Coronary artery (tissue), 2 donors: Measurements from ENCODE around the gene TBC1D23.
"Not testable (repeated sequence)": the region's sequence is repeated elsewhere in the genome, so short reads cannot be mapped to it uniquely, and the experiment has no call there.

ENCODE experiments used
- DNase-seq: peaks from one replicate; pipeline ENCODE4 v3.0.0-alpha.2; 2017; ENCODE audit warnings: low spot score
- H3K27ac ChIP-seq, 2 donors: fragments of 200-600 bp; sonication (generic); one replicate each; pipeline ENCODE4 v1.5.1; 2016 to 2019
- H3K4me3 ChIP-seq: fragments of 200-600 bp; sonication (generic); 2 replicates; pipeline ENCODE4 v1.5.1; 2016; ENCODE audit warnings: mild to moderate bottlenecking, moderate library complexity
- CTCF ChIP-seq: fragments of 200-600 bp; sonication (generic); IDR thresholded peaks from one replicate; pipeline ENCODE4 v1.5.1; 2019; ENCODE audit warnings: antibody characterized with exemption

Gene TBC1D23

GRCh38 chr3:100254168-100254777 lies 6.5 kb upstream of the TBC1D23 start:
- DNase-seq = no peak
- TF ChIP-seq CTCF = peak; percentile 67
- H3K4me3 ChIP-seq = no peak overlapping the region
- peak overlapping the region; percentile 36 to 52 for H3K27ac ChIP-seq

GRCh38 chr3:100256731-100257151 lies 4.1 kb upstream of the TBC1D23 start:
- no peak for TF ChIP-seq CTCF
- Histone ChIP-seq H3K27ac (no peak overlapping the region), H3K4me3 (no peak overlapping the region)
- no peak for DNase-seq

- no peak for DNase-seq
- TF ChIP-seq CTCF = no peak
- no peak overlapping the region for H3K4me3 ChIP-seq
- H3K27ac ChIP-seq = no peak overlapping the region
These were observed 3.2 kb upstream of the TBC1D23 start for GRCh38 chr3:100257586-100257985.

GRCh38 chr3:100260081-100260684 lies 609 bp upstream of the TBC1D23 start:
- DNase-seq = peak; percentile 78
- TF ChIP-seq CTCF = no peak
- Histone ChIP-seq H3K27ac (peak overlapping the region; percentile 83 to 90), H3K4me3 (peak overlapping the region; percentile 98)

- H3K27ac ChIP-seq = peak overlapping the region; percentile 99
- no peak for TF ChIP-seq CTCF
- DNase-seq = no peak
These were observed 702 bp downstream of the TBC1D23 start for GRCh38 chr3:100261485-100261903.

DNA sequence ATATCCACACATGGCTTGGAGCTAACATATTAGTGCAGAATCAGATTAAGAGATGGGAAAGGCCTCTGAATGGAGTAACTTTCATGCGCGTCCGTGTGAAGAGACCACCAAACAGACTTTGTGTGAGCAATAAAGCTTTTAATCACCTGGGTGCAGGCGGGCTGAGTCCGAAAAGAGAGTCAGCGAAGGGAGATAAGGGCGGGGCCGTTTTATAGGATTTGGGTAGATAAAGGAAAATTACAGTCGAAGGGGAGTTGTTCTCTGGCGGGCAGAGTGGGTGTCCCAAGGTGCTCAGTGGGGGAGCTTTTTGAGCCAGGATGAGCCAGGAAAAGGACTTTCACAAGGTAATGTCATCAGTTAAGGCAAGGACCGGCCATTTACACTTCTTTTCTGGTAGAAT lies 2.1 kb downstream of the TBC1D23 start:
- not testable (repeated sequence) for H3K27ac ChIP-seq, H3K4me3 ChIP-seq, DNase-seq

More at GRCh38 chr3:100261485-100261903, 702 bp downstream of the TBC1D23 start:
- peak overlapping the region; percentile 98 for H3K4me3 ChIP-seq

GRCh38 chr3:100263583-100263982 lies 2.8 kb downstream of the TBC1D23 start:
- DNase-seq = no peak
- TF ChIP-seq CTCF = no peak
- Histone ChIP-seq H3K27ac (no peak overlapping the region), H3K4me3 (no peak overlapping the region)
